IMR-90 (cell line): Measurements from ENCODE around the gene SLC24A3.

Experiments
- ELK1 ChIP-seq: fragments of 150-350 bp; IDR thresholded peaks from 2 replicates; pipeline ENCODE4 v1.6.1; 2016; ENCODE audit warnings: low read depth, mild to moderate bottlenecking, low read length, moderate library complexity, borderline replicate concordance
- FOS ChIP-seq: fragments of 150-350 bp; IDR thresholded peaks from 2 replicates; pipeline ENCODE4 v1.6.1; 2016; ENCODE audit warnings: low read depth, low read length
- SMC3 ChIP-seq: fragments of 150-350 bp; IDR thresholded peaks from 2 replicates; pipeline ENCODE4 v1.6.1; 2016; ENCODE audit warnings: low read depth, mild to moderate bottlenecking, antibody characterized with exemption, low read length, moderate library complexity
- TF ChIP-seq, protein P1 (sequence below): conservative IDR thresholded peaks from 2 replicates; pipeline ENCODE4 v1.5.1; 2012; ENCODE audit warnings: mild to moderate bottlenecking, low read depth, low read length, improper control_type of control experiment

- TF ChIP-seq, protein P1, sequence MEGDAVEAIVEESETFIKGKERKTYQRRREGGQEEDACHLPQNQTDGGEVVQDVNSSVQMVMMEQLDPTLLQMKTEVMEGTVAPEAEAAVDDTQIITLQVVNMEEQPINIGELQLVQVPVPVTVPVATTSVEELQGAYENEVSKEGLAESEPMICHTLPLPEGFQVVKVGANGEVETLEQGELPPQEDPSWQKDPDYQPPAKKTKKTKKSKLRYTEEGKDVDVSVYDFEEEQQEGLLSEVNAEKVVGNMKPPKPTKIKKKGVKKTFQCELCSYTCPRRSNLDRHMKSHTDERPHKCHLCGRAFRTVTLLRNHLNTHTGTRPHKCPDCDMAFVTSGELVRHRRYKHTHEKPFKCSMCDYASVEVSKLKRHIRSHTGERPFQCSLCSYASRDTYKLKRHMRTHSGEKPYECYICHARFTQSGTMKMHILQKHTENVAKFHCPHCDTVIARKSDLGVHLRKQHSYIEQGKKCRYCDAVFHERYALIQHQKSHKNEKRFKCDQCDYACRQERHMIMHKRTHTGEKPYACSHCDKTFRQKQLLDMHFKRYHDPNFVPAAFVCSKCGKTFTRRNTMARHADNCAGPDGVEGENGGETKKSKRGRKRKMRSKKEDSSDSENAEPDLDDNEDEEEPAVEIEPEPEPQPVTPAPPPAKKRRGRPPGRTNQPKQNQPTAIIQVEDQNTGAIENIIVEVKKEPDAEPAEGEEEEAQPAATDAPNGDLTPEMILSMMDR: no peak
- no peak for TF ChIP-seq FOS
- TF ChIP-seq ELK1: no peak
- no peak for TF ChIP-seq SMC3
Measured at GRCh38 chr20:19338380-19338779, 125.9 kb downstream of the SLC24A3 start.
